Left hindlimb (tissue), 1 donor: ENCODE results near the gene STX1B.
"Not testable (repeated sequence)": the region's sequence is repeated elsewhere in the genome, so short reads cannot be mapped to it uniquely, and the experiment has no call there.

ENCODE experiments used
- DNase-seq: peaks from one replicate; pipeline ENCODE4 v3.0.0-alpha.2; 2018

Gene STX1B

DNA sequence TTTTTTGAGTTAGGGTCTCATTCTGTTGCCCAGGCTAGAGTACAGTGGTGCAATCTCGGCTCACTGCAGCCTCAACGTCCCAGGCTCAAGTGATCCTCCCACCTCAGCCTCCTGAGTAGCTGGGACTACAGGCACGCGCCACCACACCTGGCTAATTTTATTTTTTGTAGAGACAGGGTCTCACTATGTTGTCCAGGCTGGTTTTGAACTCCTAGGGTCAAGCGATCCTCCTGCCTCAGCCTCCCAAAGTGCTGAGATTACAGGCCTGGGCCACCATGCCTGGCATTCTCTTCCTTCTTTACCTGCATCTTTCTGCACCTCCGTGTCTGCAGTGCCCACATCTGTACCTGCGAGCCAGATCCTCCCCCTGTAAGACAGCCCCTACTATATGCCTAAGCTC is 1.4 kb upstream of the STX1B start:
- not testable (repeated sequence) for DNase-seq

DNA sequence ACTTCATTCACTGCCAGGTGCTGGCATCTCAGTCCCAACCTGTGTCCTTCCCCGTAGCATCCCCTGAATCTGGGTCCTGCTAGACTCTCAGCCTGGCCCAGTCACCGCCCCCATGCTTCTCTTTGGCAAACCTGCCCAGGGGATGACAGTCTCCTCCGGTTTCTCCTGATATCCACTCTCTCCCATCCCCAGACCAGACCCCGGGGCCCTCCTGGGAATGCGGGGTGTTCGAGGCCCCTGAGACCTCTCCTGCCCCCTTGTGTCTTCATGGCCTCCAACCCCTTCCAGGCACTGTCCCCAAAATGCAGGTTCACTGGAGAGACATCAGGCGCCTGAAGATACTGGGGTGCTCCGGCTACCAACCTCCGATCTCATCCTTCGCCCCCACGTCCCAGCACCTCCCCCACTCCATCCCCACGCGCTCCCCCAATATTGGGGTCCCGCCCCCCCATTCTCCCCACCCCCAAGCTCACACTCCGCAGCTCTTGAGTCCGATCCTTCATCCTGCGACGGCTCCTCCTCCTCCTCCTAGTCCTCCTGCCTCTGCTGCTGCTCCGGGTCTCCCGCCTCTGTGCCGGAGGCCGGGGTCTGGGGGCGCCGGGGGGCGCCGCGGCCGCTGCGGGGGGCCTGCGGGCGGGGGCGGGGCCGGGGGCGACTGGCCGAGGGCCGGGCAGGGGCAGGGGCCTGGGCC is 399 bp downstream of the STX1B start:
- DNase-seq, result no peak

DNA sequence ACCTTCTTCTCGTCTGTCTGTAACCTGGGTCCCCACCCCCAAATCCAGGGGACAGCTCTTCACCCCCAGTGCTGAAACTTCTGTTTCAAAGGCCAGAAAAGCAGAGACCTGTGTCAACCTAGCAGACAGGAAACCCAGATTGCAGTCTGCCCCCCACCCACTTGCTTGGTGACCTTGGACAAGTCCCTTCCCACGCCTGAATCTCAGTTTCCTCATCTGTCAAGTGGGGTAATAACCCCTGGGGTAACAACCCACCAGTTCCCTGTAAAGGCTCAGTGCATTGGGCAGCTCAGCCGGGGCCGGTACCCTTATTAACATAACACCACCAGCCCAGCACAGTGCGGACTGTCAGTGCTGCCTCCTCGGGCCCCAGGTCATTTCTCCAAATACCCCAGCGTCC is 1.3 kb downstream of the STX1B start:
- DNase-seq, result no peak

DNA sequence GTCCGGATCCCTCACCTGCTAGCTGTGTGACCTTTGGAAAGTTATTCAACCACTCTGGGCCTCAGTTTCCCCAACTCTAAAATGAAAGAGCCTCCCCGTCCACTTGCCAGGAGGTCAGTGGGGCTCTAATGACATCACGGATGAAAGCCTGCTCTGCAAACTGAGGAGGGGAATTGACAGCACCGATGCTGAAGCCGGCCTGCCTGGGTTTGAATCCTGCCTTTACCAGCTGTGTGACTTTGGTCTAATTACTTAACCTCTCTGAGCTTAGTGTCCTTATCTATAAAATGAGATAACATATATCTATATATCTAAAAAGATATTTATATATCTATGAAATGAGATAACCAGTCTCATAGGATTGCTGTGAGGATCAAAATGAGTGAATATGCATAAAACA is 1.9 kb downstream of the STX1B start:
- no peak for DNase-seq

DNA sequence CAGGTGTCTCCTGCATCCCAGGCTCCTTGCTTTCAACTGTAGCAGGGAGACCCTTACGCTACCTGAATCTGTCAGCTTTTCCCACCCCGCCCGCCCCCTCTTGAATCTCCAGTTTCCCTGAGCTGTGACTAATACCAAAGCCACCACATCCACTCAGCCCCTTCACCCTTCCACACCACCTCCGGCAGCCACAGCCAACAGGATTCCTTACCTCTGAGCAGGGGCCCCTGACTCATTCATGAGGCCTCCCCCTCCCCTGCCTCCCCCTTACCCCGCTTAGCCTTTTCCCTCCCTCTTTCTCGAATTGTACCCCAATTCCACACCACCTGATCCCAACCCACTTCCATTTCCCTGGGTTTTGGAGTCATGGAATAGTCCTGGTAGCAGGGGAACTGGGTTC is 2.3 kb downstream of the STX1B start:
- no peak for DNase-seq

DNA sequence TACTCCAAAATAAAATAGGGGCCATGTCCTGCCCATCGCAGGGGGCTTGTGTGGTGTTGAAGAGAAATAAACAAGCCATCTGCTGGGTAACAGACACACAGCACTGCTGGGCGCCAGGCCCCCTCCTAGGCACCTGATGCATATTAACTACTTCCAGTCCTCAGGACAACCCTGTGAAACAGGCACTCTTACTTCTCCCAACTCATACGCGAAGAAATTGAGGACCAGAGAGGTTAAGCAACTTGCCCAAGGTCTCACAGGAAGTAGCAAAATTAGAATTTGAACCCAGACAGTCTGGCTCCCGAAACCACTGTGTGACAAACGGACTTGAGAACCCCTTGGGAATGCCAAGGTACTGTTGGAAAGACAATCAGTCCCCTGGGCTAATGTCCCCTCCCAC is 2.8 kb downstream of the STX1B start:
- DNase-seq, result no peak

DNA sequence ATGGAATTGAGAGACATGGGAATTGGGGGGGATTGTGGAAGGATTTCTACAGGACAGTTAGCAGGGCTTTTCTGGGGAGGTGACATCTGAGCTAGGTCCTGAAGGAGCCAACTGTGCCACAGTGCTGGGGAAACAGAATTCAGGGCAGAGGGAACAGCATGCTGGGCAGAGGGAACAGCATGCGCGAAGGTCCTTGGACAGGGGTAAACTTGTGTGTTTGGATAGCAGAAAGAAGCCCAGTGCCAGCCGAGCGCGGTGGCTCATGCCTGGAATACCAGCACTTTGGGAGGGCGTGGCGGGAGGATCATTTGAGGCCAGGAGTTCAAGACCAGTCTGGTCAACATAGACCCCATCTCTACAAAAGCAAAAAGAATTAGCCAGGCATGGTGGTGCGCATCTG is 3.8 kb downstream of the STX1B start:
- no peak for DNase-seq

DNA sequence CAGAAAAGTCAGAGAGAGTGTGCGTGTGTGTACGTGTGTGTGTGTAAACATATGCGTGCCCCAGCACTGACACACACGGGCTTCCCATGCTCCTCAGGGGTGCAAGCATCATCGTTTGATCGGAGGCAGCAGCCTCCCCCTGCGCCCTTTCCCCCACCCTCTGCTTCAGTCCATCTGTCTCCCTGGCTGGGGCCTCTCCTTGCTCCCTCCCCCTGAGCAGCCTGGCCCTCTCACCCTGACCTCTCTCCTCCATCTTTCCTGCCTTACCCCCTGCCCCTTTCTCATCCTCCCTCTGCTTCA is 4.4 kb downstream of the STX1B start:
- DNase-seq, result no peak

DNA sequence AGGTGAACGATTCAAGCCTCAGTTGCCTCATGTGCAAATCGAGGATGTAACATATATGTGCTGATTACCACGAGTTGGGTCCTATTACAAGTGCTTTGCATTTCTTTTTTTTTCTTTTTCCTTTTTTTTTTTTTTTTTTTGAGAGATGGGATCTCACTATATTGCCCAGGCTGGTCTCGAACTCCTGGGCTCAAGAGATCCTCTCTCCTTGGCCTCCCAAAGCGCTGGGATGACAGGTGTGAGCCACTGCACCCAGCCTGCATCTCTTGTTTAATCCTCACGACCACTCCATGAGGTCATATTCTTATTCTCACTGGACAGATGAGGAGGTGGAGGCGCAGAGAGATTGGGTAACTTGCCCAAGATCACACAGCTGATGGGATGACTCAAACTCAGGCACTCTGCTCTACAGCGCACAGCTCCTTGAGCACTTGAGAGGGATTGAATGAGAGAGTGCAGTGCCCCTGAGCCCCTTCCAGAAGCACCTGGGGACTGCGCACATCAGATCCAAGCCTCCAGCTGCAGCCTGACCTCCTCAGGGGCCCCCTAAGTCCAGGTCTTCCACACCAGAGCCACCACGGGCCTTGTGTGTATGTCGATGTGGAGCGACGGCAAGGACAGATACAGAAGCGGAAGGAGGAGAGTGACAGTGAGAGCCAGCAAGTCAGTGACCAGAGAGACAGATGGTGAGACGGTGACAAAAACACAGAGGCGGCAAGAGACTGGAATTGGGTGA is 4.9 kb downstream of the STX1B start:
- no peak for DNase-seq

DNA sequence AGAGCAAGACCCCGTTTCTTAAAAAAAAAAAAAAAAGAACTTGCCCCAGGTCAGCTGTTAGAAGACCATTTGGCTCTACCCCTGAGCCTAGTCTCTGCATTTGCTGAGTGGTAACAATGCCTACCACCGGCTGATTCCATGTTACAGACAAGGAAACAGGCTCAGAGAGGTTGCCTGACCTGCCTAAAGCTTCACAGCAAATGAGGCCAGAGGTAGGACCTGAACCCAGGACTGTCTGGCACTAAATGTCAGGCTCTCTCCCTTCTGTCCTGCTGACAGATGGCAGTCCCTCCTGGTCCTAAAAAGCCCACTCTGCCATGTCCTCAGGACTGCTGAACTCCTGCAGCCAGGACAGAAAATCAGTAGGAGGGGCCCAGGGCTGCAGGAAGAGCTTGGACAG is 5.8 kb downstream of the STX1B start:
- no peak for DNase-seq

DNA sequence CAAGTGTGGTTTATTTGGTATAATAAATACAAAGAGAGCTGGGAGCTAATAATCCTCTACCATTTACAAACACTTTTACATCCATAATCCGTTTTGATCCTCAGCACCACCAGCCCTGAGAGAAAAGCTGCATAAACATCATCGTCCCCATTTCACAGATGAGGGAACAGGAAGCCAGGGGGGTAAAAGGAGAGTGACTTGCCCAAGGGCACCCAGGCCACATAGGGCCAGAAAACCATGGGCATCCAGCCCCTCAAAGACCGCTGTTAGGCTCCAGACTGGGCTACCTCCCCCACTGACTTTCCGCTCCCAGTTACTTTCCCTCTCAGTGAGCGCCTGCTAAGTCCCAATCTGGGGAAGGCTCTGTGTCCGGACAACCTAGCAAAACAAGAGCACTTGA is 6.7 kb downstream of the STX1B start:
- DNase-seq, result peak; percentile 2

DNA sequence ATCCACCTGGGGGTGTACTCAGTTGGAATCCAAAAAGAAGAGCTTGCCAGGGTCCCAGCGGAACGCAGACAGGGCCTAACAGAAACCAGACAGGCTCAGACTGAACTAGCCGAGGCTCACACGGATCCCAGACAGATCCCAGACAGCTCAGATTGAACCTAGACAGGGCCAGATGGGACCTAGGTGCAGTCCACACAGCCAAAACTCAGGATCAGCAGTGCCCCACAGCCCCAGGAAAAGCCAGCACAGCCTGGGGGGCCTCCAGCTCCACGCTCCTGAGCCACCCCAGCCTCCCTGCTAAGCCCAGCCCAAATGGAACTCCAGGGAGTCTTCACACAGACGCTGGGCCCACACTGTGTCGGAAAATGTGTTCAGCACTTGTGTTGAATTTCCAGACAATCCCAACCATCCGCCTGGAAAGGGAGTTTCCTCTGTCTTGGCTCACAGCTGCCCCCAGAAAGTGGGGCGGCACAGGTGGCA is 7.5 kb downstream of the STX1B start:
- peak; percentile 30 for DNase-seq

DNA sequence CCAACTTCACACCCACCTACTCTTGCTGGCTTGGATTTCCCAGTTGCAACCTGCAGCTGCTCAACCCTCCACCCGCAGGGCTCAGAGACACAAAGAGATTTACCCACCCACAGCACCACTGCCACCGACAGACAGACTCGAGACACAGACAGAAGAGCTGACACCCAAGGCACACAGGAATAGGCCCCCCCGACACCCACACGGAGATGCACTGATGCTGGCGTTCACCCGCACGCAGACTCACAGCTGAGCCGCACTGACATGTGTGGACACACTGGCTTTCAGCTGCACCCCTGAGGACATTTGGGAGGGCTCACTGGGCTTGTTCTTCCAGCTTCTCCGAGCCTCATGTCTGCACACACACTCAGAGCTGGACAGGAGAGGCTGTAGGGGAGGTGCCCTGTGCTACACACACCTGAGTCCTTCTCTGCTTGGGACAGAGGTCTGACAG is 8.2 kb downstream of the STX1B start:
- DNase-seq, result no peak

DNA sequence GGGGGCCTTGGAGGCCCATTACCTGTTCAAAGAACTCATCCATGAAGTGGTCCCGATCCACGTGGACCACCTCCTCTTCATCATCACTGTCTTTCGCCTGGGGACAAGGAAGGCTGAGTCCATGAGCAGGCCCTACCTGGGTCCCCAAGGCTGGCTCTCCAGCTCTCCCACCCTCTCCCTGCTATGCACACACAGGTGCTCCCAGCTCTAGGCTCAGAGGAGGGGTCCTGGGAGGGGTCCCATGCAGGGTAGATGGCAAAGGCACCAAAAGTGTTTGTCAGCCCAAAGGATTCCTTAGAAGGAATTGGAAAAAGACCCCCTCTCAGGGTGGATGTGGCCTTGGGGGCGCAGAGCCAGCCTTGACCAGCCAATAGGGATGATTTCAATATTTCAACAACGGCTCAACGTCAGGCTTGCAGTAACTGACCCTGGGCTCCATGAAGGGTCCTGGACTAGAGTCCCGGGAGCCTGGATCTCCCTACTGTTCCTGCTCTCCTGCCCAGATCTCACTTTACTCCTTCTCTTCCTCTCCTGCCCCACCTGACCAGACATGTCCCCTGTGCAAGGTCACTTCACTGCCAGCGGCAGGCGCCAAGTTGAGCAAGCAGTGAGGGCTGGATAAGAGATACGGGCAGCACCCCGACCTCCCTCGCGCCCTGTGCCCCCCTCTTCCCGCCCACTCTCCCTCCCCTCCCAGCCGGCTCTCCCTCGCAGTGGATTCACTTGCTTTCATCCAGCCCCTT is 8.8 kb downstream of the STX1B start:
- DNase-seq, result no peak

DNA sequence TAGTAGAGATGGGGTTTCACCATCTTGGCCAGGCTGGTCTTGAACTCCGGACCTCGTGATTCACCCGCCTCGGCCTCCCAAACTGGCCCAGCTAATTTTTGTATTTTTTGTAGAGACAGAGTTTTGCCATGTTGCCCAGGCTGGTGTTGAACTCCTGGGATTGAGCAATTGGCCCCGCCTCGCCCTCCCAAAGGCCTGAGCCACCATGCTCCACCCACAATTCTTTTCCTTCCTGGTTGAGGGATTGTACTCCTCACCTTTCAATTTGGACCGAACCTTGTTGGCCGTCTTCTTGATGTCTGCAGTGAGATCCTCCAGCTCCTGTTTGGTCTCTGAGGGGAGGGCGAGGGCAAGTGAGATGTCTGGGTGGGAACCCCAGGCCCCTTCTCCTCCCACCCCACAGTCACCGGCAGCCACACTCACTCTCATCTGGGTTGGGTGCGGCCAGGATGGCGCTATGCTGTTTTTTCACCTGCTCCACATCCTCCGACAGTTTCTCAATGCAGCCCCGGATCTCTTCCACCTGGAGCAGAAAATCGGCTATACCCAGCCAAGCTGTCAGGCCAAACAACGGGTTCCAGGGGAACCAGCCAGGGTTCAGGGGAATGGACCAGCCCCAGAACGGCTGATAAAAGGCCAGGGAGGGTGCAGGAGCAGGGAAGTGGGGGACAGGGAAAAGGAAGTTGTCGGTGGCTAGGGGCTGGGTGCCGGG is 9.6 kb downstream of the STX1B start:
- DNase-seq, result no peak

DNA sequence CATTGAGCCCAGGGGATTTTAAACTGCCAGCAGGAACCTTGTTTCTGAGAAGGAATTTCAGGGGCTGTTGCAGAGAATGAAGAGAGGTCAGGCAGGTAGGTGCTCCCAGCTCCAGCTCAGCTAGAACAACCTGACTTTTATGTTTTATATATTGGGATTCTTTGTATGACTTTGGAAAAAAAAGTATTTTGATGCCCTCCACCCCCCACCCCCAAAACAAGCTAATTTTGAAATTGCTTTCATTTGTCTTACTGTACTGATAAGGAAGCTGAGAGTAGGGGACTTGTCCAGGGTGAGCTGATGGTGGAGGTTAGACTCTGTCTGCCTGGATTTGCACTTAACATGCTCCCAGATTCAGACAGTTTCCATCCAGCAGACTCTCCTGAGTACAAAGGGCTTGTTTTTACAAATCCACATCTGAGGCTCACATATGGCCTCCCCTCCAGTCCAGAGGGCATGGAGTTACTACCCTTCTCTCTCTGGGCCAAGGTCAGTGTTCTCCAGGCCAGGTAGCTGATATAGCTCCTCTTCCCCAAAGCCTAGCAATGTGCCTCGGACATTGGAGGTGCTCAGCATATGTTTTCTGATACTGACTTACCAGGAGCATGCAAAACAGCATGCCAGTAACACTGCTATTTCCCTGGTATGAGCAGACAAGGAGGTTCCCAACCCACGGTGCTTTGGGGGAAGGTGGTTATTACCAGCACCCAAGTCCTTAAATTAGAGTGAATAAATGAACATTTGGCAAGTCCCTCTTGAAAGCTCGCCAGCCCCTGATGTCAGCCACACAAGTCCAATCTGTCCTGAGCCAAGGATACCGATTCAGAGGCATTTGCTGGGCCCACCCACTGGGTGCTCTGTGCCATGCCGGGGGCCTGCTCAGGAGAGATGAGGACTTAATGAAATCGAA is 11.3 kb downstream of the STX1B start:
- no peak for DNase-seq

DNA sequence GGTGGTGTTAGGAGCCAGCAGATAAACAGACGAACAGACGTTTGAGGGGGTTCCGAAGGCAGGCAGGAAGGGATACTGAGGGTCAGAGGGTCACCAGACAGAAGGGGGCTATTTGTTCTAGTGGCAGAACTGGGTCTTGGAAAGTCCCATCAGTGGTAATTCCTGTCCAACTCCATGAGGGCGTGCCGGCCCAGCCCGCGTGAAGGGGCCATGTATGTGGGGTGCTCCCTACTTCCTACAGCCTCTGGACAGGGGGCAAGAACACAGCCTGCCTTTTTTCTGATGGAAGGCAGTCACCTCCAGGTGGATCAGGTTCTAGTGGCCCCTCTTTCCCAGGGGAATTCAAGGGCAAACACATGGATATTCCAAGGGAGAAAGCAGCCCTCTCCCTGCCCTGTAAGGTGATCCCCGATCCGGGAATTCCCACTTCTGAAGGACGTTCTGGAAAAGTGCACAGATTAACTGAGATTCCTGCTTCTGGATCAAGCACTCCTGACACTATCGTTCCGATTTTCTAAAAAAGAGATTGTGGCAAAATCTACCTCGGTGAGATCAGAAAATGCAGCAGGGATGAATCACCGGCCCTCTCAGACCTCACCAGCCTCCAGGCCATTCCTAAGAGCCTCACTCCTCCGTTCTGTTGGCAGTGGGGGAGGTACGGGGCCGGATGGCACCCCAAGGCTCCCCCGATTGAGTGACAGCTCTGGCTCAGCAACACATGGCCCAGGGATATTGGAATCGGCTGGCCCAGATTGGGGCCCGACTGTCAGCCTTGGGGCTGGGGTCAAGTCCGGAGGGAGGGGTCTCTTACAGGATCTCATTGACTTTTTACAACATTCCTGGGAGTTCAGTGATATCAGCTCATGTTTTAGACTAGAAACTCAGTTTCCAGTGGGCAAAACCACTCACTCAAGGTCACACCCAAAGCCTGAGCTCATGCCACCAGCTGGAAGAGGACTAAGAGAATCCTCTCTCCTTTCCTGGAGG is 12.4 kb downstream of the STX1B start:
- no peak for DNase-seq

DNA sequence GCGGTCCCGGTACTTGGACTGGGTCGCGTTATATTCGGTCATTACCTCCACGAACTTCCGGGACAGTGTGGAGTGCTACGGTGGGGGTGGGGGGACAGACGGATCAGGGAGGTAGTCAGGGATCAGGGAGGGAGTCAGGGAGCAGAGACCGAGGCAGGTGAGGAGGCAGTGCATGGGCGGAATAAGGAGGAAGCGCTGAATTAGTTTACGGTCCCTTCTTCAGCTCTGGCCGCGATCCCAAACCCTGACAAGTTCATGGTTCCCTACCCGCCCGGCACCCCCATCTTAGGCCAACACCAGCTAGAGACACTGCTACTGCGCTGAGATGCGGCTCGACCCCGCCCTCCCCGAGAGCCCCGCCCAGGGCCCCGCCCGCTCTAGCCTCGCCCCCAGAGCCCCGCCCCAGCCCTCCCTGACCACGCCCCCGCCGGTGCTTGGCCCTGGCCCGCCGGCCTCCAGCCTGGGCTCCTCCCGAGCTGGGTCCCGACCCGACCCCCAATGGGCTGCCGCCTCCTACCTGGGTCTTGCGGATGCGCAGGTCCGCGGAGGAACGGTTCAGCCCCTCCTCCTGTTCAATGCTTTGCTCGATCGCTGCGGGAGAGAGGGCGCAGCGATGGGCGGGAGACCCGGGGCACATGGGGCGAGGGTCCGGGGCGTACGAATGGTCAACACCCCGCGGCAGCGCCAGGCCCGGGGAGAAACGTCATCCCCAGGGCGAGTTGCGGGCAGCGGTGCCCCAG is 13.3 kb downstream of the STX1B start:
- peak; percentile 70 for DNase-seq

DNA sequence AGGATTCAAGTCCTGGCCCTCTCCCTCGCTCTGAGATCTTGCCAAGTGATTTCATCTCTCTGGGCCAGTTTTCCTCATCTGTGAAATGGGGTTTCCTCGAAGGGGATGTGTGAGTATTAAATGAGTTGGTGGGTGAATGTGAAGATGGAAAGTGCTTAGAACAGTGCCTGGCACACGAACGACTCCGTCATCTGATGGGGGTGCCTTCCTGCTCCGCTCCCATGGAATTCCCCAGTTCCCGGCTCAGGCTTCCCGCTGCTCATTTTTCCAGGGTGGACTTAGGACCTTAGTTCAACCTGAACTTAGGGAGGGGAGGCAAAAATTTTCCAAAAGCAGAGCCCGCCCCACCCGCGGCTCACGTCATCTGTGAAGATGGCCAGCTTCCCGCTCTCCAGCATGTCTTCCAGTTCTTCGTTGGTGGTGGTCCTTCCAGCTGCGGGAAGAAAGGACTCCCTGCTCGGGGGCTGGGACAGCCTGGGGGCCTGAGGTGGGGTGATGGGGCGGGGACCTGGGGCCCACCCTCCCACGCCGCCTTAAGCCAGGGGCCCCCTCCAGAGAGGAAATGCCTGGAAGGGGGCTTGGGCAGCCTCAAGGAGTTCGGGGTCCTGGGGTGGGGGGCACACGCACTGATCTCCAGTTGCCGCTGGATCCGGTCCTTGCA is 14.0 kb downstream of the STX1B start:
- no peak for DNase-seq

DNA sequence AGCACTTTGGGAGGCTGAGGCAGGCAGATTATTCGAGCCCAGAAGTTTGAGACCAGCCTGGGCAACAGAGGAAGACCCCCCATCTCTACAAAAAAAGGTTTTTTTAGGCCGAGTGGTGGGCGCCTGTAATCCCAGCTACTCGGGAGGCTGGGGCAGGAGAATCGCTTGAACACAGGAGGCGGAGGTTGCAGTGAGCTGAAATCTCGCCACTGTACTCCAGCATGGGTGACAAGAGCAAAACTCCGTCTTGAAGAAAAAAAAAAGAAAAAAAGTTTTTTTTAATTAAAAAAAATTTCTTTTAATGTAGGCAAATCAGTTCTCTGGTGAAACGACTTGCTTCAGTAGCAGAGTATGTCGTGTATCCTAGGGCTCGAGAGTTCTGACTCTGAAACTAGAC is 14.5 kb downstream of the STX1B start:
- no peak for DNase-seq
